GM19372 (cell line): Measurements from ENCODE around the gene EIF2S3.

Source experiments
- ATAC-seq: cut with Tn5 transposase; IDR thresholded peaks from one replicate; pipeline ENCODE4 v1.9.1; 2021; ENCODE audit warnings: mild to moderate bottlenecking, low read depth, moderate library complexity; ENCODE audit not compliant: unreplicated experiment

Gene EIF2S3

DNA sequence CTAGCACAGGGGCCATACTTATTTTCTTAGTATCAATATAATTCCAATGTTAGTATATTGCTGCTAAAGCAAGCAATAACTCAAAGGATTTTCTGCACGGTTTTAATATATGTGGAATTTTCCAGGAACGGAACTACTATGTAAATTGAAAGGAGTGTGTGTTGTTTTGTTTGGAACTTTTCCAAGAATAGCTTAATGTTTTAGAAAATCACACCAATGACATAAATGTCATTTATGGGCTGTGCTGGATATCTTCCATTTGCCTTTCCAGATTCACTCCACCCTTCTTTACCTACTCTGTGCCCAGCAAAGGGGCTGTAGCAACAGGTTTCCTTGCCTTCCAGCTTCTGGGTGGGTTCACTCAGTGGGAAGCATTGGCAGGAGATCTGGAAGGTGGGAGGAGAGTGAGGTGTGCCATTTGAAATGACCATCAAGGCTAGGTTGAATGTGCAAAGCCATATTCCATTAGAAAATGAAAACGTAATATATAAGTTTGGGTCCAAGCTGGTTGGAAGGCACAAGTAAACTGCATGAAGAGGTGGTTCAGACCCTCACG is 69.6 kb downstream of the EIF2S3 start:
- no peak for ATAC-seq

DNA sequence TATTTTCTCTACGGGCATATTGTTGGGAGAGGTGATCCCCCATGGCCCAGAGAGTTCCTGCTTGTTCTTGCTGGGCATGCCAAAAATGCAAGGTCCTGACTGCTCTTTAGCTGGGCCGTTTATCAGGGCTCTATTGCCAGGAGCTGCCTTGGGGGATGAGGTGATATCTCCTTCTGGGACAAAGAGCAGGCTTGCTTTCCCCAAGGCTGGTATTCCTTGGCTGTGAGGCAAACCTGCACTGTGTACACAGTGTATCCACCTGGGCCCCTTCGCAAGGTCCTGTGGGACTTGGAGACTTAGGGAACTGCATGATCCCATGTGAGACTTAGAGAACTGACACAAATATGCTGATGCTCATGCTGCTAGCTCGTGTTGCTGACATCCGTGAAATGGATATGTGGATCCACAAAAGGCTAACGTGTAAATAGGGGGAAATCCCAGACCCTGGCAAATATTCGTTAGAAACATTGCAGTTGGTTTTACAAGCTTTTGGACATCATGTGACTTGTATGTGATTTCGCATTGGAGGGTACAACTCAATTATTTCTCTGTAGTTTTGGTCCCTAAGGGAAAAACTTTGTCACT is 70.4 kb downstream of the EIF2S3 start:
- no peak for ATAC-seq
